ENCODE results near the gene SLC12A9. TPM values are rescaled to one million over a fixed set of nuclear protein-coding genes. Genes with fewer than 3 reads are reported as not detected.

Gene SLC12A9
- total and polyA plus RNA-seq, 2 experiments from 2014 or later: 17.1 to 21.3 TPM

DNA sequence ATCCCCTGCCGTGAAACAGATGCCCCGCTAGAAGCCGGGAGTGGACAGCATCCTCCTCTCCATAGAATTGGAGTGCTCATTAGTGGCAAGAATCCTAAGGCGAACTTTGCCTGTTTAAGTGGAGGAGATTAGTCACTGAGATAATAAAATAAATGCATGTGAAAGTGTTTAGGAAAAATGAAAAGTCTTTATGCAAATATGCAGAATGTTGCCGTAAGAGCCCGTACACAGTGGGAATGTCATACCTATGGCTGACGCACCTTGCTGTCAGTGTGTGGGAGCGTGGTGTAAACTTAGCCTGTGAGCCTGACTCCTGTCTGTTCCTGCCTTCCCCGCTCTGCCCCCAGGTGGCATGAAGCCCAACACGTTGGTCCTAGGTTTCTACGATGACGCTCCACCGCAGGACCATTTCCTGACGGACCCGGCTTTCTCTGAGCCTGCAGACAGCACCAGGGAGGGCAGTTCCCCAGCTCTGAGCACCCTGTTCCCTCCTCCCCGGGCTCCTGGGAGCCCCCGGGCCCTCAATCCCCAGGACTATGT, 12.9 kb downstream of the SLC12A9 start:
- Histone ChIP-seq H3K9me3 (ENCODE audit: low read depth) (no peaks in the 10 kb centered on the region), H3K79me2 (peaks cover 33% of the 10 kb centered on the region), H3K36me3 (replicated peaks; ENCODE audit: insufficient read depth, low read depth) (no peaks in the 10 kb centered on the region), H3K4me3 (no peak overlapping the region), H3K4me2 (no peak overlapping the region), H3K9me2 (replicated peaks; ENCODE audit: insufficient read depth) (no peaks in the 10 kb centered on the region), H3K4me1 (ENCODE audit: insufficient read depth) (peaks cover 14% of the 10 kb centered on the region), H3K27me3 (no peaks in the 10 kb centered on the region), H4K20me1 (ENCODE audit: insufficient read depth, poor library complexity, severe bottlenecking) (no peaks in the 10 kb centered on the region), H3K27ac (peak overlapping the region; percentile 21), H2AFZ (no peak overlapping the region)
- TF ChIP-seq, protein P1, sequence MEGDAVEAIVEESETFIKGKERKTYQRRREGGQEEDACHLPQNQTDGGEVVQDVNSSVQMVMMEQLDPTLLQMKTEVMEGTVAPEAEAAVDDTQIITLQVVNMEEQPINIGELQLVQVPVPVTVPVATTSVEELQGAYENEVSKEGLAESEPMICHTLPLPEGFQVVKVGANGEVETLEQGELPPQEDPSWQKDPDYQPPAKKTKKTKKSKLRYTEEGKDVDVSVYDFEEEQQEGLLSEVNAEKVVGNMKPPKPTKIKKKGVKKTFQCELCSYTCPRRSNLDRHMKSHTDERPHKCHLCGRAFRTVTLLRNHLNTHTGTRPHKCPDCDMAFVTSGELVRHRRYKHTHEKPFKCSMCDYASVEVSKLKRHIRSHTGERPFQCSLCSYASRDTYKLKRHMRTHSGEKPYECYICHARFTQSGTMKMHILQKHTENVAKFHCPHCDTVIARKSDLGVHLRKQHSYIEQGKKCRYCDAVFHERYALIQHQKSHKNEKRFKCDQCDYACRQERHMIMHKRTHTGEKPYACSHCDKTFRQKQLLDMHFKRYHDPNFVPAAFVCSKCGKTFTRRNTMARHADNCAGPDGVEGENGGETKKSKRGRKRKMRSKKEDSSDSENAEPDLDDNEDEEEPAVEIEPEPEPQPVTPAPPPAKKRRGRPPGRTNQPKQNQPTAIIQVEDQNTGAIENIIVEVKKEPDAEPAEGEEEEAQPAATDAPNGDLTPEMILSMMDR (IDR thresholded peaks at IDR 0.05; ENCODE audit: poor library complexity): no peak
- TF ChIP-seq EZH2 (IDR thresholded peaks at IDR 0.05; ENCODE audit: borderline replicate concordance): no peak
- no peak for TF ChIP-seq EZH2phosphoT487 (IDR thresholded peaks at IDR 0.05; ENCODE audit: low read depth, severe bottlenecking, unreplicated experiment)
- DNase-seq (ENCODE audit: low spot score): no peak
- WGBS (ENCODE audit: low lambda C conversion rate, missing lambda C conversion rate): 87% methylated on average over 17 of the region's 17 CpGs

DNA sequence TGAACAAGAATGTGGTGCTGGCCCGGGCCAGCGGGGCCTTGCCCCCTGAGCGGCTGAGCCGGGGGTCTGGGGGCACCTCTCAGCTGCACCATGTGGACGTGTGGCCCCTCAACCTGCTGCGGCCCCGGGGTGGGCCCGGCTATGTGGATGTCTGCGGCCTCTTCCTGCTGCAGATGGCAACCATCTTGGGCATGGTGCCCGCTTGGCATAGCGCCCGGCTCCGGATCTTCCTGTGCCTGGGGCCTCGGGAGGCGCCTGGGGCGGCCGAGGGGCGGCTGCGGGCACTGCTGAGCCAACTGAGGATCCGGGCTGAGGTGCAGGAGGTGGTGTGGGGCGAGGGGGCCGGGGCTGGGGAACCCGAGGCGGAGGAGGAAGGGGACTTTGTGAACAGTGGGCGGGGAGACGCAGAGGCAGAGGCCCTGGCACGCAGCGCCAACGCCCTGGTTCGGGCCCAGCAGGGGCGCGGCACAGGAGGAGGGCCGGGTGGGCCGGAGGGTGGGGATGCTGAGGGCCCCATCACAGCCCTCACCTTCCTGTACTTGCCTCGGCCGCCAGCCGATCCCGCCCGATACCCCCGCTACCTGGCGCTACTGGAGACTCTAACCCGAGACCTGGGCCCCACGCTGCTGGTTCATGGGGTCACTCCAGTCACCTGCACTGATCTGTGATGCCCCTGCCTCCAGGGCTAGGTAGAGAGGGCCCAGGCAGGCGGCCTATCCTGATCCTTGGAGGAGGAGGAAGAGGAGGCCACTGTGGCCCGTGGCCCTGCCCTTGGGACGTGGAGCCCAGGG, 13.6 kb downstream of the SLC12A9 start:
- TF ChIP-seq, protein P1 (IDR thresholded peaks at IDR 0.05; ENCODE audit: poor library complexity): no peak
- TF ChIP-seq EZH2phosphoT487 (IDR thresholded peaks at IDR 0.05; ENCODE audit: low read depth, severe bottlenecking, unreplicated experiment) (no peak), EZH2 (IDR thresholded peaks at IDR 0.05; ENCODE audit: borderline replicate concordance) (no peak)
- H3K9me3 ChIP-seq (ENCODE audit: low read depth): no peaks in the 10 kb centered on the region
- WGBS (ENCODE audit: low lambda C conversion rate, missing lambda C conversion rate): 95% methylated on average over 28 of the region's 46 CpGs
- H3K36me3 ChIP-seq (replicated peaks; ENCODE audit: insufficient read depth, low read depth): no peaks in the 10 kb centered on the region
- H3K4me2 ChIP-seq: peak overlapping the region; percentile 99
- H3K9me2 ChIP-seq (replicated peaks; ENCODE audit: insufficient read depth): no peaks in the 10 kb centered on the region
- DNase-seq (ENCODE audit: low spot score): no peak
- peak overlapping the region; percentile 93 for H3K27ac ChIP-seq
- H2AFZ ChIP-seq: no peak overlapping the region
- peaks cover 33% of the 10 kb centered on the region for H3K79me2 ChIP-seq
- no peaks in the 10 kb centered on the region for H3K27me3 ChIP-seq
- no peak overlapping the region for H3K4me3 ChIP-seq
- peaks cover 14% of the 10 kb centered on the region for H3K4me1 ChIP-seq (ENCODE audit: insufficient read depth)
- no peaks in the 10 kb centered on the region for H4K20me1 ChIP-seq (ENCODE audit: insufficient read depth, poor library complexity, severe bottlenecking)

DNA sequence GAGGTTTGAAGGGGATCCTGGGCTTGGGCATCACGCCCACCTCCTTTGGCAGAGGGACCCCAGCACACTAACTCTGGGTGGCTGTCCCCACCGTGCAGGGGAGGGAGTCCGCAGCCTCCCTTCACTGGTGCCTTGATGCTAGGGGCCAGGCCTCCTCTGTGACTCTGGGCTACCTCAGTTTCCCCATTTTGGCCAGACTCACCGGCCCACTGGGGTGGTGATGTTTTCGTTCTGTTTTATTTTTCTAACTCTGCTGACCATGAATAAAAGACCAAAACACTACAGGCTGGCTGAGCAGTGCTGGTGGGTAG, 14.2 kb downstream of the SLC12A9 start:
- Histone ChIP-seq H3K9me2 (replicated peaks; ENCODE audit: insufficient read depth) (no peaks in the 10 kb centered on the region), H4K20me1 (ENCODE audit: insufficient read depth, poor library complexity, severe bottlenecking) (no peaks in the 10 kb centered on the region), H3K4me1 (ENCODE audit: insufficient read depth) (peaks cover 14% of the 10 kb centered on the region), H3K4me2 (peak overlapping the region; percentile 99), H3K79me2 (peaks cover 33% of the 10 kb centered on the region), H3K27ac (peak overlapping the region; percentile 93), H3K27me3 (no peaks in the 10 kb centered on the region), H3K9me3 (ENCODE audit: low read depth) (no peaks in the 10 kb centered on the region), H2AFZ (peak overlapping the region; percentile 20), H3K4me3 (peak overlapping the region; percentile 14), H3K36me3 (replicated peaks; ENCODE audit: insufficient read depth, low read depth) (no peaks in the 10 kb centered on the region)
- no peak for TF ChIP-seq EZH2phosphoT487 (IDR thresholded peaks at IDR 0.05; ENCODE audit: low read depth, severe bottlenecking, unreplicated experiment)
- TF ChIP-seq EZH2 (IDR thresholded peaks at IDR 0.05; ENCODE audit: borderline replicate concordance): no peak
- TF ChIP-seq, protein P1 (IDR thresholded peaks at IDR 0.05; ENCODE audit: poor library complexity): no peak
- WGBS (ENCODE audit: low lambda C conversion rate, missing lambda C conversion rate): 63% methylated on average over 5 of the region's 5 CpGs
- no peak for DNase-seq (ENCODE audit: low spot score)
